Measurements from ENCODE around the gene ATP8A1.

- no peak for TF ChIP-seq CTCF (IDR thresholded peaks at IDR 0.05)
- TF ChIP-seq POLR2A (IDR thresholded peaks at IDR 0.05) = no peak
These were observed 33.6 kb upstream of the ATP8A1 start for GRCh38 chr4:42690537-42690936.

All from adrenal gland (tissue), 5 donors.